Posterior vena cava (tissue), 2 donors: ENCODE measurements around the gene SDHD. TPM values are rescaled to one million over a fixed set of nuclear protein-coding genes. Genes with fewer than 3 reads are reported as not detected.

ENCODE experiments used
- total RNA-seq, 2 donors: library from RNA; stranded (reverse); fragmentation: NEBNext Ultra II Directional; extraction: Animal tissue kit (Norgen Biotek cat#: 25700); gene quantifications; one replicate each; pipeline ENCODE4 v1.2.1, GENCODE V29; 2021
- donor health status: DM: yes; HTN: yes; CAD: no.
- donor health status: DM: yes; HTN: yes; CAD: no.

SDHD gene
- total RNA-seq, 2 donors from 2014 or later: 70.5 to 84.5 TPM

Other genes with a start within 250 kb of the SDHD start
- 10 to 100 TPM; 21.8 to 23.8 TPM for gene ALG9, start 215.3 kb upstream of the SDHD start, total RNA-seq
- gene FDXACB1, start 207.7 kb upstream of the SDHD start, total RNA-seq: 1 to 10 TPM; 1.3 to 1.8 TPM
- gene CFAP68, start 207.3 kb upstream of the SDHD start, total RNA-seq: 1 to 10 TPM; 9.0 to 9.2 TPM
- gene CRYAB, start 175.1 kb upstream of the SDHD start, total RNA-seq: 100 to 1,000 TPM; 527 to 713 TPM
- gene HSPB2, start 174.1 kb upstream of the SDHD start, total RNA-seq: 10 to 100 TPM; 11.6 to 16.5 TPM
- 1 to 10 TPM; 1.6 to 1.7 TPM for gene C11orf52, start 168.0 kb upstream of the SDHD start, total RNA-seq
- gene DIXDC1, start 149.5 kb upstream of the SDHD start, total RNA-seq: 10 to 100 TPM; 40.5 to 44.5 TPM
- gene DLAT, start 61.5 kb upstream of the SDHD start, total RNA-seq: 10 to 100 TPM; 22.8 to 25.5 TPM
- gene PIH1D2, start 12.9 kb upstream of the SDHD start, total RNA-seq: 1 to 10 TPM in 1 of 2 donors, under 1 TPM in 1; 0.86 to 1.7 TPM
- 10 to 100 TPM; 14.0 to 15.0 TPM for gene NKAPD1, start 12.6 kb upstream of the SDHD start, total RNA-seq
- 10 to 100 TPM; 53.8 to 64.6 TPM for gene TIMM8B, start 117 bp upstream of the SDHD start, total RNA-seq
- gene IL18, start 77.2 kb downstream of the SDHD start, total RNA-seq: 10 to 100 TPM in 1 of 2 donors, 1 to 10 TPM in 1; 7.0 to 11.3 TPM
- 1 to 10 TPM in 1 of 2 donors, under 1 TPM in 1; 0.95 to 1.4 TPM for gene TEX12, start 80.5 kb downstream of the SDHD start, total RNA-seq
- 1 to 10 TPM; 3.8 TPM for gene BCO2, start 88.6 kb downstream of the SDHD start, total RNA-seq
- 10 to 100 TPM; 44.2 to 51.8 TPM for gene PTS, start 139.6 kb downstream of the SDHD start, total RNA-seq
- not detected for gene PLET1, start 174.0 kb downstream of the SDHD start, total RNA-seq